GM12865 (cell line): ENCODE measurements around the gene CNTRL.
"Not testable (repeated sequence)": the region's sequence is repeated elsewhere in the genome, so short reads cannot be mapped to it uniquely, and the experiment has no call there.

Experiments used
- DNase-seq: peaks from one replicate; pipeline ENCODE4 v3.0.0; 2010; ENCODE audit warnings: low read depth
- H3K4me3 ChIP-seq: 2 replicates; pipeline ENCODE4 v1.5.1; 2011; ENCODE audit warnings: mild to moderate bottlenecking, low read depth, low read length, control low read depth
- TF ChIP-seq, protein P1 (sequence below): IDR thresholded peaks from 2 replicates; pipeline ENCODE4 v1.5.1; 2011; ENCODE audit warnings: low read length, control low read depth, low read depth, inconsistent platforms; ENCODE audit not compliant: insufficient read depth; ENCODE audit errors: missing control alignments

CNTRL gene

DNA sequence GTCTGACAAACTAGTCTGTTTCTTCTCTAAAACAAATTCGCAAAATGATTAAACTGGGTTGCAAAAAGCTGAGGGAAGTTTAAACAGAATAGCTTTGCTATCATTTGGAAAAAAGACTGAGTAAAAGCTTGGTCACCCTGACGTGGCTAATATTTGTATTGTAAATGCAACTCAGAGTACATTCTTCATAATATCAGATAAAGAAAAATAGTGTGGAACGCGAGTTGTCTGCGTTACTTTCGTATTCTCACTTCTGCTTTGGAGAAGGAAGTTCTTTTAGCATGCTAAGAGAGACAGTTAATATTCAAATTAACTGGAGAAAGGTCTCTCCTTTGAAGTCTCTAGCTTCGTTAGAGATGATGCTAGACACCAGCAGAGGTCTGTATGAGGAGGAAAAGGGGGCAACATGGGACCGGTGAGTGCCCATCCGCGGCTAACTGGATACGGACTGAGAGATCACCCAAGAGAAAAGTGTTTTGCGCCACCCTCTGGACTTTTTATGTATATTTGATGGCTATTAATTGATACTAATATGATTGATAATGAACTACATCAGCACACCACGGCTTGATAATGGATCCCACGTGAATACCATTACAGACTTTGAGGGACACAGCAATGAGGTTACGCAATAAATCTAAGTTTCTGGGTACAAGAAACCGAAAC is 2.9 kb upstream of the CNTRL start:
- peak overlapping the region; percentile 44 for H3K4me3 ChIP-seq
- TF ChIP-seq, protein P1, sequence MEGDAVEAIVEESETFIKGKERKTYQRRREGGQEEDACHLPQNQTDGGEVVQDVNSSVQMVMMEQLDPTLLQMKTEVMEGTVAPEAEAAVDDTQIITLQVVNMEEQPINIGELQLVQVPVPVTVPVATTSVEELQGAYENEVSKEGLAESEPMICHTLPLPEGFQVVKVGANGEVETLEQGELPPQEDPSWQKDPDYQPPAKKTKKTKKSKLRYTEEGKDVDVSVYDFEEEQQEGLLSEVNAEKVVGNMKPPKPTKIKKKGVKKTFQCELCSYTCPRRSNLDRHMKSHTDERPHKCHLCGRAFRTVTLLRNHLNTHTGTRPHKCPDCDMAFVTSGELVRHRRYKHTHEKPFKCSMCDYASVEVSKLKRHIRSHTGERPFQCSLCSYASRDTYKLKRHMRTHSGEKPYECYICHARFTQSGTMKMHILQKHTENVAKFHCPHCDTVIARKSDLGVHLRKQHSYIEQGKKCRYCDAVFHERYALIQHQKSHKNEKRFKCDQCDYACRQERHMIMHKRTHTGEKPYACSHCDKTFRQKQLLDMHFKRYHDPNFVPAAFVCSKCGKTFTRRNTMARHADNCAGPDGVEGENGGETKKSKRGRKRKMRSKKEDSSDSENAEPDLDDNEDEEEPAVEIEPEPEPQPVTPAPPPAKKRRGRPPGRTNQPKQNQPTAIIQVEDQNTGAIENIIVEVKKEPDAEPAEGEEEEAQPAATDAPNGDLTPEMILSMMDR = peak; percentile 20
- peak; percentile 69 for DNase-seq

DNA sequence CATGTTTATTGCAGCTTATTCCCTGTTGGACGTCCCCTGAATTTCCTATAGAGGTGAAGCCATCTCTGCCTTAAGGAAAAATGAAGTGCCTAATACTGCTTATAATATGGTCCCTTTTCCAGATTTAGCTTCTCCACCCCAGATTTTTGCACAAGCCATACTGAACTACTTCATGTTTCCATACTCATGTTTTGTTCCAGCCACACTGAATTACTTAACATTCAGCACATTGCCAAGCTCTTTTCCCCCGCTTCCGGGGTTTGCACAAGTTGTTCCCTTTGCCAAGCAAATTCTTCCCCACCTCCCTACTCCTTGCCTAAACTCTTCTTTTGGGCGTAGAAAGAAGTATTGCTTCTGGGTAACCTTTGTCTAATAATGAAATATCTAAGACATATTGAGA is 1.7 kb upstream of the CNTRL start:
- TF ChIP-seq, protein P1 = no peak
- DNase-seq = no peak
- H3K4me3 ChIP-seq = peak overlapping the region; percentile 83

DNA sequence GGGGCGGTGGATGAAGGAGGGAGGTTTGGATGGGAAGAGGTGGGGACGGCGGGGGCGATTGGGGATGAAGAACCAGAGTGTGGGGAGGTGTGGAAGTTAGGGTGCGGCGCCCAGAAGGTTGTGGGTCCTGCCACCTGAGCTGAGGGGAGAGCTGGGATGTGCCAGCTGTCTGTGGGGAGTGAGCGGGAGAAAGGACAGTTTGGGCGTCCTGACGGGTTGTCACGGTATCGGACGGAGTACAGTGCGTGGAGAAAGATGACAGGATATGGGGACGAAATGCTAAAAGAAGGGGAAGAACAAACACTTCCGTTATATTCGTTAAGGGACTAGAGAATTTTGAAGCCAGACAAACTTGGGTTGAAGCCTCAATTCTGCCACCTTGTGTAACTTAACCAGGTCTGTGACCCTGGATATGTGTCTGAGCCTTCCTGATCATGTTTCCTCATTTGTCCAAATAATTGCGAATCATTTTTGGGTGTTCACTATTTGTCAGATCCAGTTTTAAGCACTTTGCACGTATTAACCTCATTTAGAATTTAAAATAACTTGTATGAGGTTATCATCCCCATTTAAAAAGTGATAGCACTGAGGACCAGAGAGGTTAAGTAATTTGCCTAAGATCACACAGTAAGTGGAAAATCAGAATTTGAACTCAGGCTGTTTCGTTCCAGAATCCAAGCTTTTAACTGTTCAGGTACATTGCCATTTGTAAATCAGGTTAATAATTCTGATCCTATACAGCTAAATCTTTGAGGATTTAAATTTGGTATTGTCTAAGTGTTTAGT is 689 bp downstream of the CNTRL start:
- DNase-seq = peak; percentile 65
- TF ChIP-seq, protein P1 = peak; percentile 3
- H3K4me3 ChIP-seq = peak overlapping the region; percentile 83

DNA sequence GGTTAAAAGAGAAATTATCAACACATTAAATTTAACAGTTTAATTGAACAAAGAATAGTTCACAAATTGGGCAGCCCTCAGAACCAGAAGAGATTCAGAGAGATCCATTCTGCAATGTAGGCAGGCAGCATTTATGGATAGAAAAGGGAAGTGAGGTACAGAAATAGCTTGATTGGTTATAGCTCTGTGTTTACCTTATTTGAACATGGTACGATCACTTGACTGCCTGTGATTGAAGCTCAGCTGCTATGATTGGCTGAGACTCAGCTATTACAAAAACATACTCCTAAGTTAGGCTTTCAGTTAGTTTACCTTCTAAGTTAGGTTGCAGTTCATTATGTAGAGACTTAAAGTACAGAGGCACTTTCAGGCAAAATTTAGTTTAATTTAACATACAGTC is 7.3 kb downstream of the CNTRL start:
- TF ChIP-seq, protein P1 = no peak
- DNase-seq = no peak

GRCh38 chr9:121085661-121086060 is 10.9 kb downstream of the CNTRL start:
- DNase-seq = no peak
- TF ChIP-seq, protein P1 = no peak
- H3K4me3 ChIP-seq = no peak overlapping the region

More for the DNA sequence above, 7.3 kb downstream of the CNTRL start:
- H3K4me3 ChIP-seq = no peak overlapping the region

GRCh38 chr9:121088576-121088975 is 13.8 kb downstream of the CNTRL start:
- DNase-seq = no peak
- TF ChIP-seq, protein P1 = no peak
- no peak overlapping the region for H3K4me3 ChIP-seq

DNA sequence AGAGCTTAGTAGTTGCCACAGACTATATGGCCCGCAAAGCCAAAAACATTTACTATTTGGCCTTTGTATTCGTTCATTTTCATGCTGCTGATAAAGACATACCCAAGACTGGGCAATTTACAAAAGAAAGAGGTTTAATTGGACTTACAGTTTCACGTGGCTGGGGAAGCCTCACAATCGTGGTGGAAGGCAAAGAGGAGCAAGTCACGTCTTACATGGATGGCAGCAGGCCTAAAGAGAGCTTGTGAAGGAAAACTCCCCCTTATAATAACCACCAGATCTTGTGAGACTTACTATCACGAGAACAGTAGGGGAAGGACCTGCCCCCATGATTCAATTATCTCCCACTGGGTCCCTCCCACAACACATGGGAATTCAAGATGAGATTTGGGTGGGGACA is 16.0 kb downstream of the CNTRL start:
- not testable (repeated sequence) for DNase-seq, H3K4me3 ChIP-seq
